Esophagus (tissue), 2 donors: Measurements from ENCODE around the gene DDI2. TPM values are rescaled to one million over a fixed set of nuclear protein-coding genes. Genes with fewer than 3 reads are reported as not detected.

Experiments
- H3K27ac ChIP-seq, 2 donors: one replicate each; pipeline ENCODE4 v1.5.1; 2013; ENCODE audit warnings: low read depth in 2 of 2, mild to moderate bottlenecking in 2 of 2, inconsistent platforms in 1 of 2, low read length in 1 of 2, moderate library complexity in 1 of 2
- H3K27me3 ChIP-seq, 2 donors: one replicate each; pipeline ENCODE4 v1.6.1; 2013; ENCODE audit warnings: low read length in 2 of 2, control low read depth in 1 of 2, mild to moderate bottlenecking in 1 of 2; ENCODE audit not compliant: insufficient read depth in 2 of 2, control insufficient read depth in 1 of 2
- H3K36me3 ChIP-seq, 2 donors: one replicate each; pipeline ENCODE4 v1.6.1; 2013; ENCODE audit warnings: low read length in 1 of 2; ENCODE audit not compliant: control insufficient read depth in 2 of 2, insufficient read depth in 2 of 2
- H3K4me1 ChIP-seq, 2 donors: one replicate each; pipeline ENCODE4 v1.6.1; 2013; ENCODE audit warnings: low read length in 1 of 2; ENCODE audit not compliant: control insufficient read depth in 2 of 2, insufficient read depth in 2 of 2
- H3K4me3 ChIP-seq, 2 donors: one replicate each; pipeline ENCODE4 v1.5.1; 2013; ENCODE audit warnings: low read length in 2 of 2, mild to moderate bottlenecking in 2 of 2, low read depth in 1 of 2, moderate library complexity in 1 of 2
- H3K9me3 ChIP-seq, 2 donors: one replicate each; pipeline ENCODE4 v1.6.1; 2013; ENCODE audit warnings: mild to moderate bottlenecking in 2 of 2, low read depth in 1 of 2, low read length in 1 of 2, moderate library complexity in 1 of 2; ENCODE audit not compliant: control insufficient read depth in 2 of 2, insufficient read depth in 1 of 2
- WGBS, 2 donors: extraction: QIAGEN DNeasy Blood & Tissue Kit; methylation state at CpG; one replicate each; pipeline ENCODE4 v1.1.7; 2013; 5-methylcytosine and 5-hydroxymethylcytosine counted together
- polyA plus RNA-seq, 2 donors: library from polyadenylated mRNA; stranded (reverse); fragments of 200-250 nt; gene quantifications; one replicate each; pipeline ENCODE4 v1.2.3, GENCODE V29; 2013
- donor health status: healthy with polysubstance abuse.
- donor health status: Bipolar disorder and iron deficiency.

DDI2 gene
- 10 to 100 TPM in 1 of 2 donors, 1 to 10 TPM in 1; 9.6 to 15.3 TPM for polyA plus RNA-seq

DNA sequence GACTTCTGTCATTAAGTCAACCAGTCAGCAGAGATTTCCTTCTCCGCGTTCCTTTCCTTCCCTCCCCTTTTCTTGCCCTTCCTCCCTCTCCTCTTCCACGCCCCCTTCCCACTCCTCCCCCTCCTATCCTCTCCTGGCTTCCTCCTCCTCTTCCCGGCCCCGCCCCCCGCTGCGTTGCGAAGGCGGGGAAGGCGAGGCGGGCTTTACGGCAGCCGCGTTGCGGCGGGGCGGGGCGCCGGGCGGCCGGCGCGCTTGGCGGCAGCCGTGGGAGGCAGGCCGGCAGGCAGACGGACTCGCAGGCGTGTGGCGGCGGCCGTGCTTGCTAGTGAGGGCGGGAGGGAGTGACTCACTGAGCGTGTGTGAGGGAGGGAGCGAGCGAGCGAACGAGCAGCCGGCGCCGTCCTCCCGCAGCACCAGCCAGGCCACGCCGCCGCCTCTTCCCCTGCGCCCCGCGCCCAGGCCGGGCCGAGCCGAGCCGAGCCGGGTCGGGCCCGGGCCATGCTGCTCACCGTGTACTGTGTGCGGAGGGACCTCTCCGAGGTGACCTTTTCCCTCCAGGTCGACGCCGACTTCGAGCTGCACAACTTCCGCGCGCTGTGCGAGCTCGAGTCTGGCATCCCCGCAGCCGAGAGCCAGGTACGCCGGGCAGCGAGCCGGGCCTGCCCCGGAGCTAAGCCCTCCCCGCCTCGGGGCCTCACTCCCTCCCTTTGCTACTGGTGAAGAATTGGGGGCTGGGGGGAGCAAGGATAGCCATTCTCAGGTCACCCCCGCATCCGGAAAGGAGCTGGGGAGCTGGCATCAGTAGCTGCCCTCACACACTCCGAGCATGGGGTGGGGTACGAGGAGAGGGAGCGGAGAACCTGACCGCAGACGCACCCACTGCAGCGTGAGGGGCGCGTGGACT is at the start of gene DDI2:
Gene DDI2 (plus strand): TSS at position 286 of the 904 bp plus-strand sequence. CDS start 213 bp downstream, at position 499.
- H3K4me3 ChIP-seq: peak within 1 kb of the TSS; percentile 98 to 99
- H3K27me3 ChIP-seq: no peaks in the 10 kb centered on the region
- H3K27ac ChIP-seq: peak within 1 kb of the TSS; percentile 100
- WGBS, 2 donors: 0% methylated on average over 69 to 86 of the region's 86 CpGs
- H3K9me3 ChIP-seq: no peaks in the 10 kb centered on the region
- peaks cover 0 to 1% of the 10 kb centered on the region in 2 donors for H3K4me1 ChIP-seq
- H3K36me3 ChIP-seq: no peaks in the 10 kb centered on the region

DNA sequence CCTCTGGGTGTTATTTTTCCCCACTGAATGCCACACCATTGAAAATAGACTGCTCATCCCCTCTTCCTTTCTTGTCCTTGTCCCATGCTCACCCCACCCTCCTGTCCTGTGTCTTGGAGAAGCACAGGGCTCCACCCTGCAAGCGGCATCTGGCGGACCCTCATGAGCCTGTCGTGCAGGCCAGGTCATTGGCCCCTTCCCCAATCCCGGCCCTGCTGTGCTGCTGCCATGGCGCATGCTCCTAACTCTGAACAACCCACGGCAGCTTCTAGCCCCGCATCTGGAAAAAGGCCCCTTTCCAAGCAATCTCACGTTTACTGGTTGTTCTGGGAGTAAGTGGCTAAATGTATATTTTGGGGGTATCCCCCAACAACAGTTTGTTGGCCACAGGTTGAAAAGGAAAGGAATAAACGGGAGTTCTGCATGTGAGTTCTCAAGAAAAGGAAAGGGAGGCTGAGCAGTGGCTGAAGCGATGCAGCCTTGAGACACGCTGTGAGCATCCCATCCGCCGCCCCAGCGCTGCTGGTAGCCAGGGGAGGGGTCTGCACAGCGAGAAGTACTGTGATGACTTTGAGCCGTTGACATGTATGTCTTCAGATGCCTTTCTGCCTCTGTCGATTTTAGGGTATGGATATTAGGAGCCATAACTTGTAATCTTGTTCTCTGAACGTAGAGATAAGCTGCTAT is 48.7 kb upstream of the DDI2 start:
- Histone ChIP-seq H3K9me3 (no peaks in the 10 kb centered on the region), H3K4me1 (no peaks in the 10 kb centered on the region), H3K4me3 (no peak overlapping the region), H3K27ac (no peak overlapping the region), H3K27me3 (no peaks in the 10 kb centered on the region), H3K36me3 (peaks cover 24 to 34% of the 10 kb centered on the region in 2 donors)
- 90 to 94% methylated on average over 18 of the region's 18 CpGs for WGBS, 2 donors

DNA sequence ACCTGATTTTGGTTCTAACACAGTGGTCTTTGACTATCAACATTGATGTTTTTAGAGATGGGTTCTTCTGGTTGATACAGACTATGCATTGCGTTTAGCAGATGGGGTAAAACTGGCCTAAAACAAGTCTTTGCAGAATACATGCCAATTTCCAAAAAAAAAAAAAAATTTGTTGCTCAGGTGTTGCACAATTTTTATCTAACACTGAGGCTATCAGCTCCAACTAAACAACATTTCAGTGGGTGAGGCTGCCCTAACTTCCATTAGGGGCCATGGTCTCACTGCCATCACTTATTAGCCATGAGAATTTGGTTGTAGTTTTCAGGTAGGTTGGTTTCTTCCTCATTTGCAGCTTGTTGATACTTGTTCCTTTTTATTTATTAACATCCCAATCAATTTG is 46.4 kb upstream of the DDI2 start:
- H3K27me3 ChIP-seq: no peaks in the 10 kb centered on the region
- H3K4me3 ChIP-seq: no peak overlapping the region
- H3K9me3 ChIP-seq: no peaks in the 10 kb centered on the region
- H3K4me1 ChIP-seq: no peaks in the 10 kb centered on the region
- no peak overlapping the region for H3K27ac ChIP-seq
- WGBS, 2 donors: 83 to 91% methylated on average over 1 of the region's 1 CpG
- peaks cover 20 to 25% of the 10 kb centered on the region in 2 donors for H3K36me3 ChIP-seq

DNA sequence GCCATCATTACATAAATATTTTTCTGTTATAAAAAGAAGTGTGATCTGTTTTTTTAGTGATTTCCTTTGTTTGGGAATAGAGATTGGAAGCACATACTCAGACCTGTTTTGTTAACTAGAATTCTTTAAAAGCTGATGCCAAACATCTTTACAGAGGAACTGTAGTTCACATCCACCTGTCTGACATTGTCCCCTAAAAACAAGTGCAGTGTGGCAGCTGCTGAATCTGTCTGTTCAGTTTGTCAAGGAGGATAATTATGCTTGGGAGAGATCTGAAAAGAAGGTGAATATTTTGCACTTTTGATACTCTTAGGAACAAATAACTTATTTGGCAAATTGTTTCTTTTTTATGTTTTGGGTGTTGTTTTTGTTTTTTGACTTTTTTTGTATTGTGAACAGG is 46.0 kb upstream of the DDI2 start:
- Histone ChIP-seq H3K36me3 (peaks cover 16 to 21% of the 10 kb centered on the region in 2 donors), H3K27me3 (no peaks in the 10 kb centered on the region), H3K4me1 (no peaks in the 10 kb centered on the region), H3K9me3 (no peaks in the 10 kb centered on the region), H3K27ac (no peak overlapping the region), H3K4me3 (no peak overlapping the region)

DNA sequence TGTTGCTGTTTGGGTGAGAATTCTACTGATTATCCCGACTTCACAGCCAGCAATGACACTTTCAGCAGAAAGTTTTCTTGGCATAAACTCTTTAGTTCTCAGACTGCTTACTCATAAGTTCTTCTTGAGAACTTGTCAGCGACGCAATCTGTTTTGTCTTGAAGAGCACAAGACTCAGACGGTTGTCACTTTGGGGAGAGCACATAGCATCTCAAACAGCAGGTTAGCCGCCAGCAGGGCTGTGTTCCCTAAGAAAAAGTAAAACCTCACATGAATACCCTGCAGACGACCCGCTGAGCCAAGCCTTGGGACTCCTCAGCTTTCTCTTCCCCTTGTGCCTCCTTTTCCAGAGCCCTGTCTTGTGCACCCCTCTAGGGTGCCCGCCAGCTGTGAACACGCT is 43.8 kb upstream of the DDI2 start:
- Histone ChIP-seq H3K4me3 (no peak overlapping the region), H3K36me3 (peaks cover 3 to 6% of the 10 kb centered on the region in 2 donors), H3K27ac (no peak overlapping the region), H3K4me1 (peaks cover 0 to under 1% of the 10 kb centered on the region in 2 donors), H3K9me3 (no peaks in the 10 kb centered on the region), H3K27me3 (no peaks in the 10 kb centered on the region)
- WGBS, 2 donors: 77 to 78% methylated on average over 9 of the region's 9 CpGs

DNA sequence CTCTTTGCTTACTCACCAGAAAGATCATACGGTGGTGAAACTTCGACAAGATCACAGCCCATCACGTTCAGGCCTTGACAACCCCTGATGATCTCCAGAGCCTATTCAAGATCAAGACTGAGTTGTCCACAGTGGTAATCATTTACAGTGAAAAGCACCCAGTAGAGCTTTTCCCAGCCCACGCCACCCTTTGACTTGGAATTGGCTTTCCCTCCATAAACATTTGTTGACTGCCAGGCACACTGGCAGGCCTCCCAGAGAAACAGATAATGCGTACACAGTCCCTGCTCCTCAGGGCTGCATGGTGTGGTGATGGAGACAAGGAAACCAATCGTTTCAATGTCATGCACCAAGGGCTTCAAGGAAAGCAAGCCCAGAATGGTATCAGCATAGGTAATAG is 42.5 kb upstream of the DDI2 start:
- no peak overlapping the region for H3K4me3 ChIP-seq
- peaks cover 3 to 6% of the 10 kb centered on the region in 2 donors for H3K4me1 ChIP-seq
- no peaks in the 10 kb centered on the region for H3K36me3 ChIP-seq
- no peak overlapping the region for H3K27ac ChIP-seq
- H3K9me3 ChIP-seq: no peaks in the 10 kb centered on the region
- 78 to 80% methylated on average over 6 of the region's 6 CpGs for WGBS, 2 donors
- no peaks in the 10 kb centered on the region for H3K27me3 ChIP-seq

DNA sequence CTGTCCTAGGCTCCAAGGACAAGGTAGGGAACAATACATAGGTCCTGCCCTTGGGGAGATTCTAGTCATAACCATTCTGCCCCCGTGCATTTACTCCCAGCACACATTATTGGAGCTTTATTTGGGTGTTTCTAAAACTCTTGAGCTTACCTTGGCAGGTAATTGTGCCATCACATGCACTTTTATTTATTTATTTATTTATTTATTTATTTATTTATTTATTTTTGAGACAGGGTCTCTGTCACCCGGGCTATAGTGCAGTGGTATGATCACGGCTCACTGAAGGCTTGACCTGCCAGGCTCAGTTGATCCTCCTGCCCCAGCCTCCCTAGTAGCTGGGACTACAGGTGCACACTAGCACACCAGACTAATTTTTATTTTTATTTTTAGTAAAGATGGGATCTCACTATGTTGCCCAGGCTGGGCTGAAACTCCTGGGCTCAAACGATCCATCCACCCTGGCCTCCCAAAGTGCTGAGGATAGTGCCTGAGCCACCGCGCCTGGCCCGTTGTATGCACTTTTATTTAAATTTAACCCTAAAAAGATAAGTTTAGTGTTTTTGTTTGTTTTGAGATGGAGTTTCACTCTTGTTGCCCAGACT is 41.6 kb upstream of the DDI2 start:
- Histone ChIP-seq H3K36me3 (no peaks in the 10 kb centered on the region), H3K4me1 (peaks cover 3 to 6% of the 10 kb centered on the region in 2 donors), H3K9me3 (no peaks in the 10 kb centered on the region), H3K27ac (no peak overlapping the region), H3K4me3 (no peak overlapping the region), H3K27me3 (no peaks in the 10 kb centered on the region)
- 96% methylated on average over 7 of the region's 7 CpGs for WGBS, 2 donors

DNA sequence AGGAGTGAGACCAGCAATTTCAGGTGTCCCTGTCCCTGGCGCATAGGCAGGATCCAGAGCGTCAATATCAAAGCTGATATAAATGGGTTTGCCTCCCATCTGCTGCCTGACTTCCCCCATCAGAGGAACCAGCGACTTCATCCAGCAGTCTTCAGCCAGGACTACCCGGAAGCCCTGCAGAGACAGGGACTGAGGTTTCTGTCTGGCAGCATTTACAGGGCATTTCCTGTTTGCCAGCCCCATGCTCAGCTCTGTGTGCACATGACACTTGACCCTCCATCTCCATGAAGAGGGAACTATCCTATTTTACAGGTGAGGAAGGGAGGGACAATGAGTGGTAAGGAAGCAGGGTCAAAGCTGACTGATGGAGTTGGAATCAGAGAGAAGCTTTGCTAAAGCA is 39.6 kb upstream of the DDI2 start:
- H3K27me3 ChIP-seq: no peaks in the 10 kb centered on the region
- H3K4me1 ChIP-seq: peaks cover 3 to 6% of the 10 kb centered on the region in 2 donors
- 66 to 81% methylated on average over 4 of the region's 4 CpGs for WGBS, 2 donors
- no peak overlapping the region for H3K4me3 ChIP-seq
- H3K27ac ChIP-seq: no peak overlapping the region
- H3K9me3 ChIP-seq: no peaks in the 10 kb centered on the region
- H3K36me3 ChIP-seq: no peaks in the 10 kb centered on the region

DNA sequence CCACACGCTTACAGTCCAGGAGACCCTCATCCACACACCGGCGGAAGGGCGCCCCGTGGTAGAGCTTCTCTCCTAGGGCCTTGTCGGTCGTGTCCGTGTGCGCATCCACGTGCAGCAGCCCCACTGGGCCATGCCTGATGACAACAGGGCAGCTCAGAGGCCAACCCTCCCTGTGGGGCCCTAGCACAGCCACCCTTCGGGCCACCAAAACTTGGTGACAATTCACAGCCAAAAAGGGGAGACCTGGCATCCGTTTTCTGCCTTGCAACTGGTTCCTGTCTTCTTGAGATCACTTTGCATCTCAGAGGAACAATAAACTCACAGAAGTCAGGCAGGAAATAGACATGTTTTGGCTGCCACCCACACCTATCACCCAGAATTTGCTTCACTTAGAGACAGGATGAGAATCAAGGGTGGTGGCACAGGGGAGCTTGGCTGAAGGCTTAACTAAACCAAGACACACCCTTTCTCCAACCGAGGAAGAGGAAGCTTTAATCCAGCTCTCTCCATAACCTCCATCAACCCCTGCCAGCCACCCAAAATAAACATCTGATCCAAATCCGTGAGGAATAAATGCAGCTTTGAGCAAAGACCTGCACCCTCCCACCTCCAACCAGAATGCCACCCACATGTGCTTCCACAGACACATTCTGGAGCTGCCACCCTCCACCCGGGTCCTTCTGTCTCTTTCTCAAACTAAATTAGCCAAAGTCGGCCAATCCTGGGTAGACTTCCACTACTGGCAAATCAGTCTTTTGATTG is 38.2 kb upstream of the DDI2 start:
- no peaks in the 10 kb centered on the region for H3K36me3 ChIP-seq
- no peaks in the 10 kb centered on the region for H3K9me3 ChIP-seq
- WGBS, 2 donors: 72 to 79% methylated on average over 16 of the region's 16 CpGs
- H3K27ac ChIP-seq: peak overlapping the region; percentile 62 to 81
- no peaks in the 10 kb centered on the region for H3K27me3 ChIP-seq
- peaks cover 3 to 6% of the 10 kb centered on the region in 2 donors for H3K4me1 ChIP-seq
- no peak overlapping the region for H3K4me3 ChIP-seq
